ENCODE measurements around the gene ZMPSTE24.
A peak's percentile ranks its signal among the peaks of the same experiment; 100 is the strongest.
"Not testable (repeated sequence)": the region's sequence is repeated elsewhere in the genome, so short reads cannot be mapped to it uniquely, and the experiment has no call there.

Gene ZMPSTE24

DNA sequence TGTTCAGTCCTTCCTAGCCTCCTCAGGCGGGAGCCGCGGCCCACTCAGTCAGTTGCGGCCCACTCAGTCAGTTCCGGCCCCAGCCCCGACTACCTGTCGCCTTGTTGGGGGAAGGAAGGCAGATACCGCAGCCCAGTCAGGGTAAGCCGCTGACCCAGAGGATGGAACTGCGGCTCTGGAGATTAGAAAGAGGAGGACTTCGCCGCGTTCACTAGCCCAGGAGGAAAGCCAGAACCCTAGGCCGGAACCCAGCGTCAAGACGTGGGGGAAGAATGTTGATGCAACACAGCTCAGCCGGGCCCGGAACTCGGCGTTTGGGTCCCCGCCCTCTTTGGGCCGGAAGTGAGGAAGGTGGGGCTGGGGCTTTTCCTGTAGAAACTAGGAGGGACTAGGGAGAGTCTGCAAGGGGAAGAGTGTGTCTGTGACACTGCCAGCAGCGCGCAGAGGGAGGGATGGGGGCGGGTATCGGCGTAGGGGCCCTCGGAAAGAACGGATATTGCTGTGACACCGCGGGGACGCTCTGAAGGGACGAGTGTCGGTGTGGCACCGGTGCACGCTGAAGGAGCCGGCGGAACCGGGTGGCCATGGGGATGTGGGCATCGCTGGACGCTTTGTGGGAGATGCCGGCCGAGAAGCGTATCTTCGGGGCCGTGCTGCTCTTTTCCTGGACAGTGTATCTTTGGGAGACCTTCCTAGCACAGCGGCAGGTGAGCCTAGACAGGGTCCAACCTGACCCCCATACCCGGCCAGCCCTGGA lies at the start of gene ZMPSTE24:
Gene ZMPSTE24 (plus strand): TSS at position 549 of the 757 bp plus-strand sequence. CDS start 36 bp downstream, at position 585.
- peak; percentile 97 for DNase-seq (ENCODE audit: low read depth)

DNA sequence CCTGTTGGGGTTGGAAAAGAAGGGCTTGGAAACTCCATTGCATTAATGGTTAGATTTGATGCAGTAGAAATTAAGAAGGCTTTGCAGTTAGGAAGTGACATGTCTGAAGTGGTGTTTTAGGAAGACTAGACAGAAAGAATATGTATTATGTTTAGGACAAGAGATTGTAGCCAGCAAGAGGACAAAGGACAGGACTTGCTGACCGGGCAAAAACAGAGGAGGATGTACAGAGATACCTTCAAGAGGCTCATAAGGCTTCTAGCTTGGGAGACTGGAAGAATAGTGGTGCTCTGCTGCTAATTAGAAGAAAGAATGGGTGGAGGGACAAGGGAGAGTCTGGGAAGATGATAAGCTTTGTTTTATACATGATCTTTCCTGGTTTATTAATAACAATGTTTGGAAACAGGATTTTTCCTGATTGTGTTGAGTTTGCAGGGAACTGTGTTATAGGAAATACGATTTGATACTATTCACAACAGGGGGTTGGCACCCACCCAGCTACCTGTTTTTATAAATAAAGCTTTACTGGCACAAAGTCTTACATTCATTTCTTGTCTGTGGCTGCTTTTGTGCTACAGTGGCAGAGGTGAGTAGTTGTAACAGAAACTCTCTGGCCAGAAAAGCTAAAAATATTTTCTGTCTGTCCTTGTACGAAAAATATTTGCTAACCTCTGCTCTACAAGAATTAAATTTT lies 47.4 kb upstream of the ZMPSTE24 start:
- no peak for DNase-seq (ENCODE audit: low read depth)

DNA sequence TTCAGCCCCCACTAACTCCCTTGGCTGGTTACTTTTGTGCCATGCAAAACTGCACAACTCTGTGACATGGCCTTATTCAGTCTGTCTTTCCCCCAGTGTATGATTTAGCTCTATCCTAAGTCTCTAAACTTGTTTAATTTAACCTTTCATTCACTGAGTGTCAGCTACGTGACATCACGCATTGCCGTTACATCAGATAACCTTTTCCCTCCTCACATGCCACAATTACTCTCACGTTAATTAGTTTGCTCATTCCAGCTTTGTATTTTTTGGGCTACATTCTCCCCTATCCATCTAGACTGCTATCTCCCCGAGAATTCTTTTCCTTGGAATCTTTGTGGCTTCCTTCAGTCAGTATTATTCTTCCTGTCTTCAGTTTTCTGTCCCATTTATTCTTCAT lies 39.7 kb upstream of the ZMPSTE24 start:
- no peak for DNase-seq (ENCODE audit: low read depth)

DNA sequence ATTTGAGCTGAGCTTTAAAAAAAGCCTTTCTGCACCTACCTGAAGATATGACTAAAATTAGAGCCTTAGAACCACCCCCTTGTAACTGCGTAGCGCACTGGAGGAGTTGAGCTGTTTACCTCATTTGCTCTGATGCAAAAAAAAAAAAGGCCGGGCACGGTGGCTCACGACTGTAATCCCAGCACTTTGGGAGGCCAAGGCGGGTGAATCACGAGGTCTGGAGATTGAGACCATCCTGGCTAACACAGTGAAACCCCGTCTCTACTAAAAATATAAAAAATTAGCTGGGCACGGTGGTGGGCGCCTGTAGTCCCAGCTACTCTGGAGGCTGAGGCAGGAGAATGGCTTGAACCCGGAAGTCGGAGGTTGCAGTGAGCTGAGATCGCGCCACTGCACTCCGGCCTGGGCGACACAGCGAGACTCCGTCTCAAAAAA lies 36.5 kb upstream of the ZMPSTE24 start:
- DNase-seq (ENCODE audit: low read depth) = not testable (repeated sequence)

DNA sequence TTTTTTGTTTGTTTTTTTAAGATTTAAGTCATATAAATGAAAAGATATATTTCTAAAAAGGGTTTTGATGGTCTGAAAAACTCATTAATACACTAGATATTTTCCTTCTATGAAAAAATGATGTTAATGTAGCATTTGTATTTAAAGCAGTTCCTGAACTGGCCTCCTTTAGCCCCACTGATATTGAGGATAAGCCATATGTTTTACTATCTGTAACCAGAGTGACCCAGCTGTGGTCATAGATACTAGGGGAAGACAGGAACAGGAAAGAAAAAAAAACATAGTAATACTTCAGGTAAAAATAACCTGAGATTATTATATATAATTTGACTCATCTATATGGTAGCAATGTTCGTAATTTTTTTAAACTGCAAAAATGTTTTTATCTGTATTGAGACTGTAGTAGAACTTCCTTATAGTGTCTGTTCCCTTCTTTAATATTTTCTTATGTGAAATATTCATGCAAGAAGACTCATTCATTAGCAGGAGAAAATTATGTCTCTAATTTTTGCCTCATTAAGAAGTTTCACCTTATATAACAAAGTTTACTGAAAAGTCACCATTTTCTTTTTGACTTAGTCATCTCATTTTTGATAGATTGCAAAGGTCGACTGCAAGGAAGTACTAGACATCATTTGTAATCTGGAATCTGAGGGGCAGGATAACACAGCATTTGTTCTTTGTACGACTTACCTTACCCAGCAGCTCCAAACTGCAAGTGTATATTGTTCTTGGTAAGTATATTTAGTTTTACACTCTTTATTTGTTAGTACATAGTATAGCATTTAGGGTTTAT lies 35.9 kb upstream of the ZMPSTE24 start:
- DNase-seq (ENCODE audit: low read depth) = no peak

DNA sequence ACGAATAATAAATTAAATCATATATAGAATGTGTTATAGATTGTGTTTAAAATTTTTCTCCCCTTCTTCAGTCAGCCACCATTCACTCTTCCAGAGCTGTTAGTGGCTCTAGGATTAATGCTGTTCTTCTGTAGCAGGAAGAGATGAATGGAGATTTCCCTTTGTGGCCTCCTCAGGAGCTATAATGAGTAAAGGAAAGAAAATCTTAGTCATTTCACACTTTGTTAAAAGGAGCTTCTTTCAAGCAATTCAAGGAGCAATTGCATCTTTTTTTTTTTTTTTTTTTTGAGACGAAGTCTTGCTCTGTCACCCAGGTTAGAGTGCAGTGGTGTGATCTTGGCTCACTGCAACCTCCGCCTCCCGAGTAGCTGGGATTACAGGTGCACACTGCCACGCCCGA lies 34.0 kb upstream of the ZMPSTE24 start:
- no peak for DNase-seq (ENCODE audit: low read depth)

DNA sequence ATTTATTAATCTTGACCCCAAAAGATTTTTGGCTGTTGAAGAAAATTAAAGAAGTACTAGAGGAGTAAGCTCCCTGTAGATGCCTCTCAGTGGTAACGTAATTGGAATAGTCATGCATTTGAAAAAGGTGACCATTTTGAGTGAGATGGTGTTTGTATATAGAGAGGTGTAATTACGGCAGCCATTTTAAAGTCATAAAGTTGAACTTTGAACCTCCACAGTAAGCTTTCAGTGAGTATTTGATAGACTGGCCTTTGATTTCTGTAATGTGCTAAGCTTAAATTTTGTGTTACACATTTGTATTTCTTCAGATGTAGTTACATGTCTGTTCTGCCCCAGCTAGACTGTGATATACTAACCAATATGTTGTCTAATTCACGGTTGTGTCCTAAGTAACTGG lies 31.8 kb upstream of the ZMPSTE24 start:
- DNase-seq (ENCODE audit: low read depth) = no peak

DNA sequence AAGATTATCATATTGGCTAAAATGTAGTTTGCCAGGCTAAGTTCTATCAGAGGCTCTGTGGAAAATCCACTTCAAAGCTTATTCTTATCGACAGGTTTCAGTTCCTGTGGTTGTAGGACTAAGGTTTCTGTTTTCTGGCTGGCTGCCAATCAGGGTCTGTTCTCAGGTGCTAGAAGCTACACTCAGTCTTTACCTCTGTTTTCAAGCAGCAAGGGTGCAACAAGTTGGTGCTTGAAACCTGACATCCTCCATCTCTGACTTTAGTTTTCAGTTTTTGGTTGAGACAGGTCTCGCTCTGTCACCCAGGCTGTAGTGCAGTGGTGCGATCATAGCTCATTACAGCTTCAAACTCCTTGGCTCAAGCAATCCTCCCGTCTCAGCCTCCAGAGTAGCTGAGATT lies 25.6 kb upstream of the ZMPSTE24 start:
- no peak for DNase-seq (ENCODE audit: low read depth)

DNA sequence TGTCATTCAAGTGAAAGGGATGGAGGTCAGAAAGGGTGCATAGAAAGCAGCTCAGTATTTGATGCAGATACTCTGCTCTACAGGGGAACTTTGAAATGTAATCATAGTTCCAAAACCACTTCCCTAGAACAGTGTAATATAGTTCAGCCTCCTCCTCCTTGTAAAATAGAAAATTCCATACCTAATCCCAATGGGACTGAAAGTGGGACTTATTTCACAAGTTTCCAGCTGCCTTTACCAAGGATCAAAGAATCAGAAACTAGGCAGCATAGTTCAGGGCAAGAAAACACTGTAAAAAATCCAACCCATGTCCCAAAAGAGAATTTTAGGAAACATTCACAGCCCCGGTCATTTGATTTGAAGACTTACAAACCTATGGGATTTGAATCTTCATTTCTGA lies 18.4 kb upstream of the ZMPSTE24 start:
- DNase-seq (ENCODE audit: low read depth) = no peak

DNA sequence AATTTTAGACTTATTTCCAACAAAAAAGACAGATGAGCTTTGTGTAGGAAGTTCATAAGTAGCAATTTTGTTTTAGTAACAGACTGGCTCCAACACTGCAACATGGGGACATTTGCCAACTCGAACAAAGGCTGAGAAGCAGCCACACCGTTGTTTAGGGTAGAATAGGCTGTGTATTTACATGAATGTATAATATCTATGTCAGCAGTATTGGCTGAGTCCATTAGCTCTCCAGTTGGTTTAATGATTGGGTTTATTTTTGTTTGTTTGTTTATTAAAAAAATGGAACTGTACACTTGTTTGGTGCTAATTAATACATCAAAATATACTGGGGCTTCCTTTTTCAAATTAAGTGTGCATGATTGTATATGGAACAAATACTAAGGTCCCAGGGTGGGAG lies 17.6 kb upstream of the ZMPSTE24 start:
- DNase-seq (ENCODE audit: low read depth) = no peak

DNA sequence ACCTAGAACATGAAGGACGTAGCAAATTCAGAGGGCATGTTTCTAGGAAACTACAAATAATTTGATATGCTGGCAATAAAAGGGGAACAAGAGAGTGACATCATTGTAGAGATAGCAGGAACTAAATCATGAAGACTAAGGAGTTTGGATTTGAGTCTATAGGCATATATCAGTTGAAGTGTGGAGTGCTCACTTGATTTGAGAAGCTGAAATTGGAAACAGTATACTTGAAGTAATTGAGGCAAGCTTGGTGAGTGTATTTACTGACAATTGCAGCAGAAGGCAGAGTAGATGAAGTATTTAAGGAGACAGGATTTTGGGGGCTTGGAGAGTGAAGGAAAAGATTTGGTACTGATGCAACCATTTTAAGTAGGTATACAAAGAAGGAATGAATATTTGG lies 16.7 kb upstream of the ZMPSTE24 start:
- DNase-seq (ENCODE audit: low read depth) = peak; percentile 8

DNA sequence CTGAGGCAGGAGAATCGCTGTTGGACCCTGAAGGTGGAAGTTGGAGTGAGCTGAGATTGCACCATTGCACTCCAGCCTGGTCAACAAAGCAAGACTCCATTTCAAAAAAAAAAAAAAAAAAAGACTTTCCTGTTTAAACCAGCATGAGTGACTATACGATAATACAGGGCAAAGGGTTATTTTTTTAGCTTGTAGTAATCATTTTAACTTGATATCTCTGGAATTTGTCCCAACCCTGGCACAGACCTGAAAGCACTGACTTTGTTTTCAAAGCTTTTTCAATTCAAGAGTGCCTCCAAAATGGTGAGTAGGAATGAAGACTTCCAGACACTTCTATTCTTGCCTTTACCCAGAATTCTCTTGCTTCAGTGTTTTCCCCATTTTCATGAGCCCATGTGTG lies 14.7 kb upstream of the ZMPSTE24 start:
- no peak for DNase-seq (ENCODE audit: low read depth)

DNA sequence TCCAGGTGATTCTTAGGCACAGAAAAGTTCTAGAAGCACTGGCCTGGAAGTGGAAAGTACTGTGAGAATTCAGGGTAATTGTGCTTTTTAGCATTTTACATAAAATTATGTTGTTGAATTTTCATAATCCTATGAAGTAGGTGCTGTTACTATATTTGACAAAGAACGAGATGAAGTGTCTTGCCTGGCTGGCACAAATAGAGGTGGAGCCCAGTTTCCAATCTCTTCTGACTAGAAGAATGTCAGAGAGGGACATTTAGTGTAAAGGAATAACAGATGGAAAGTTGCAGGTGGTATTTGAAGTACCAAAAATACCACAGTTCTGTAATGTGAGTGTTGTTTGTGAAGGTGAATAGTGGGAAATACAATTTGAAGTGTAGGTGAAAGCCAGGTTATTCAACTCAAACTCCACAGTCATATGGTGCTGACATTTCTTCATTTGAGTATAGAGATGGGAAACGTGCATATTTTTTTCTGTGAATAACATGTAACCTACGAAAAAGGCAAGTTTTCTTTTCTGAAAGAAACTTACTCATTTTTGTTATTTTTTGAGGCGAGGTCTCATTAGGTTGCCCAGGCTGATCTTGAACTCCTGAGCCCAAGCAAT lies 13.8 kb upstream of the ZMPSTE24 start:
- no peak for DNase-seq (ENCODE audit: low read depth)

DNA sequence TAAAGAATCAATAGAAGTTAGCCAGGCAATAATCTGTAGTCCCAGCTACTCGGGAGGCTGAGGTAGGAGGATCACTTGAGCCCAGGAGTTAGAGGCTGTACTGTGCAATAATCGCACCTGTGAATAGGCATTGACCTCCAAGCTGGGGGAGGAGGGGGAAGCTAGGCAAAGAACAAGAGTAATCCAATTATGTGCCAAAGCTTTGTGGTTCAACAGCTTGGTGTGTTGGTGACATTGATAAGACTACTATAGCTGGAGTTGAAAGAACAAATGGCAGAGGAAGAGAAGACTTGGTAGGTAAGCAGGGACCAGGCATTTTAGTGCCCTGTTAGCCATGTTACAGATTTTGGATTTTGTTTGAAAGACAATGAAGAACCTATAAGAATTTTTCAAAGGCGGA lies 12.3 kb upstream of the ZMPSTE24 start:
- no peak for DNase-seq (ENCODE audit: low read depth)

DNA sequence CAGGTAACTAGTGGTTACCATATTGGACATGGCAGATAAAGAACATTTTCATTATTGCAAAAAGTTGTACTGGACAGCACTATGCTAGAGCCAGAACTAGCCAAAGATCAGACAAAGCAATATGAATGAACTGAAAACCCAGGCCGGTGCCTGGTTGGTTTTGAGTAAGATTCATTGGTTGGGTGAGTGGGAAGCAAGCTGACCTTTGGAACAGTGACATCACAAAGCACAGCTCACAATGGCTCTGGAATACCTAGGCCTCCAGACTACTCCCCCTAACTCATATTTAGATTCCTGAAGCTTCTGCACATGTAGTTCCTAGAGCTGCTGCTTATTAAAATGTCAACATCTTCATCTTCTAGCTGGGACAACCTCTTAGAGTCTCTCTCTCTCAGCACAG lies 10.4 kb upstream of the ZMPSTE24 start, which contains the start of gene TMCO2:
Gene TMCO2 (plus strand): TSS at position 283 of the 400 bp plus-strand sequence. CDS start 57 bp downstream, at position 340.
- no peak for DNase-seq (ENCODE audit: low read depth)

DNA sequence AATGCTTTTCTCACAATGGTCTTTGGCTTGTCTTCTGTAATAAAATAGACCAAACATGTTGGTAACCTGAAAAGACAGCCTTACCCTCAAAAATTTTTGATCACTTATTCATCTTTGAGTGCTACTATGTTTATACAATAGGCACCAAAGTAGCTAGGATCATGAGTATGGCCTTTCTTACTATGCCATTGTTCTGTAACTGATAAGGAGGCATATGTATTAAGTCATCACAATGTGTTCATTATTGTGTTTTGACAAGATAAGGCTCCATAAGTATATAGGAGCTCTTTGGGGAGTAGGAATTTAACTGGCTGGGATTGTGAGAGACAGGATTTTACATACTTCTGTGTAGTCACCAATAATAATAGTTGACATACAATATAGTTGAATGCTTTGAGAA lies 9.6 kb upstream of the ZMPSTE24 start:
- no peak for DNase-seq (ENCODE audit: low read depth)

DNA sequence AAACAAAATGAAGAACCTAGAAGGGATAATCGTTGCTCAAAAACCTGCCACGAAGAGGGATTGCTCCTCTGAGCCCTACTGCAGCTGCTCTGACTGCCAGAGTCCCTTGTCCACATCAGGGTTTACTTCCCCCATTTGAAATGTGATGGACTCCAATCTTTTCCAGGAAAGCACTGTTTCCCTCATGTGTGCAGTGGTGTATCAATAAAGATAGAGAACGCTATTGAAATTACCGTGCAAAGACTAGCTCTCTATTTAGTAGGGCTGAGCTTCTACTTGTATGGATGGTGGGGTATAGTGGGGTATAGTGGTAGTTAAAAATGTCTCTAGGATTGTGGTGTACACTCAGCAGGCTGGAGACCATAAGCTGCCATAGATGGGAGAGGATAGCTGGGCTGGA lies 6.6 kb upstream of the ZMPSTE24 start:
- DNase-seq (ENCODE audit: low read depth) = no peak

DNA sequence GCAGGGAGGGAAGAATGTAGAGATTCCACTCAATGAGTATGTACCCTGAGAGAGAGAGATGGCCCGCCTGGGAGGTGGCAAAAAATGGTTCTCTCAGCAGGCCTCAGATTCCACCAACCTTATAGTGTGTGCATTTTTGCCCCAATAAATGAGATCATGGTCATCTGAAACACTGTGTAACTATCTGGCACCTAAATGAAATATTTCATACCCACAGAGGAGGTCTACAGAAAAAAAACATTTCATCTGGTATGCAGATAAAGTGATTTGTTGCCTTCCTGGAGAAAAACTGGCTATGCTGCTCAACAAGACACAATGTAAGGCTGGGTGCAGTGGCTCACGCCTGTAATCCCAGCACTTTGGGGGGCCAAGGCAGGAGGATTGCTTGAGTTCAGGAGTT lies 5.4 kb upstream of the ZMPSTE24 start:
- DNase-seq (ENCODE audit: low read depth) = peak; percentile 53

DNA sequence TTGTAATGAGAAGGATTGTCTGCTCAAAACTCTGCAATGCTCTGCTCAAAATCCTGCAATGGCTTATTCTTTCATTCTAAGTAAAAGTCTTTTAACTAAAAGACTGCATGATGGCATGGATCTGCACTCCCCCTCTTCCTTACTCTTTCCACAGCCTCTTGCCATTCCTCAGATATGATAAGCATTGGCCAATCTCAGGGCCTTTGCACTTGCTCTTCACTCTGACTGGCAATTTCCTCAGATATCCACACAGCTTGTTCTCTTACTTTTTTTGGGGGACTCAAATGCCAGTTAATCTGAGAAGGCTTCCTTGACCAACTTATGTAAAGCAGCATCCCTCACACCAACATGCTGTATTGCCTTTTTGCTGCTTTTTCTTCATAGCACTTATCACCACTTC lies 2.8 kb upstream of the ZMPSTE24 start:
- no peak for DNase-seq (ENCODE audit: low read depth)

DNA sequence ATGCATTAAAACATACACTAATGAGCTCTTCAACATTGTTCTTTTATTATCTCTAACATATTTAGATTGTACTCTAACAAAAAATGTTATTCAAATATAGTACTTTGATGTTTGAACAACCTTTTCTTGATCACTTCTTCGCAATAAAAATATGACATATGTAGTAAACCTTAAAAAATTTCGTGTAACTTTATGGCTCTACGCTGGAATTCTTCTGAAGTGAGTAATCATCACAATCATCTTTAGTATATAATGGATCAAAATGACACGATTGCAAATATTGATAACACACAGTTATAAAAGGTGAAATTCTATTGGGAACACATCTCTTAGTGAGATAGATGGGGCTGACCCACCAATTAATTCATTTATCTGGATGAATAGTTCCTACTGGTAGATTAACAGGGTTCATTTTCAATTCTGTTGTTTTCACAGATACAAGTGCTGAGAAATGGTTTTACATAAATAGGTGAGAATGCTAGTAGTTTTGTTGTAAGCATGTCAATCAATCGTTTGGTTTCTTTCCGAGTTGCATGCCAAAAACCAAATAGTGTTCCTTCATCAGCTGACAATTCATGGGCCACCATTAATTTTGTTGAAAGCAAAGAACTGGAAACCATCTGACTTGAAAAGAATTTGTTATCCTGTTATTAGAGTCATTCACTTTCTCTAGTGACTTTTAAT lies 1.5 kb upstream of the ZMPSTE24 start:
- no peak for DNase-seq (ENCODE audit: low read depth)

DNA sequence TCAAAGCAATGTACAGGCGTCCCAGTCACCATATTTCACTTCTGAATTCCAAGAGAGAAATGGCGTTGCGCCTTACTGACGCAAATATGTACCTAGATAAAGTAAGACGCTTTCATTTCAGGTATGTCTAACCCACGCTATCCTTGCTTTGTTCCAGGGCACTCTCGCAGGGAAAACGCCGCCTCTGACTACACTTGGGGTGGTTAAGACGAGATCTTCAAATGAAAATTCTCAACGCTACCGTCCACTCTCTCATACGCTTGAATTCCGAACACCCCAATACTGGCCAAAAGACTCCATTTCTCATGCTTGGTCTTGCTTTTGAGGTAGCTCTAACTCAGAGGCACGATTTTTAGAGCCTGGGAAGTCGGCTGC lies 736 bp upstream of the ZMPSTE24 start:
- DNase-seq (ENCODE audit: low read depth) = no peak

DNA sequence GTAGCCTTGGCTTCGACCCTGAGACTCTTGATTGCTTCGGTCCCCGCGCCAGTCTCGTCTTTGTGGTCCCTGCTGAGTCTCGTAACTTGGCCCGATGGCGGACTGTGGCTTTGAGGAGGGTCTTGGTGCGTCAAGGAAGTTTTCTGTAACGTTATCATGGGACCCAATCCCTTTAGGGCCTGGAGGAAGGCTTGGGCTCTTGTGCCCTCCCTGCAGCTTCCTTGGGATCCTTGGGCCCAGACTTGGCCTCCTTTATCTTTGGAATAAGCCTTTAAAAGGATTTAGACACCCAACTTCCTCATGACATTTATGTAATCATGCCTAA lies 371 bp downstream of the ZMPSTE24 start:
- DNase-seq (ENCODE audit: low read depth) = peak; percentile 27

Measured in amniotic epithelial cell (primary cell).